HG02870 (cell line): ENCODE measurements around the gene ZDHHC1.

Source experiments
- ATAC-seq: cut with Tn5 transposase; IDR thresholded peaks from one replicate; pipeline ENCODE4 v1.9.1; 2021; ENCODE audit warnings: mild to moderate bottlenecking, moderate library complexity; ENCODE audit not compliant: unreplicated experiment

ZDHHC1 gene

GRCh38 chr16:67448580-67448979 is 32.3 kb upstream of the ZDHHC1 start:
- ATAC-seq, result no peak

- ATAC-seq, result no peak
Measured at GRCh38 chr16:67447508-67448076, 31.3 kb upstream of the ZDHHC1 start.

GRCh38 chr16:67446968-67447507 is 30.8 kb upstream of the ZDHHC1 start:
- no peak for ATAC-seq

- no peak for ATAC-seq
Measured at GRCh38 chr16:67445913-67446907, 29.9 kb upstream of the ZDHHC1 start.

GRCh38 chr16:67445441-67445912 is 29.2 kb upstream of the ZDHHC1 start:
- no peak for ATAC-seq

- ATAC-seq, result no peak
Measured at GRCh38 chr16:67445126-67445426, 28.8 kb upstream of the ZDHHC1 start.

- no peak for ATAC-seq
Measured at GRCh38 chr16:67444259-67445125, 28.2 kb upstream of the ZDHHC1 start.

- no peak for ATAC-seq
Measured at GRCh38 chr16:67443265-67443664, 27.0 kb upstream of the ZDHHC1 start.

GRCh38 chr16:67442581-67443255 is 26.4 kb upstream of the ZDHHC1 start:
- ATAC-seq, result no peak

- ATAC-seq, result no peak
Measured at GRCh38 chr16:67441907-67442306, 25.6 kb upstream of the ZDHHC1 start.

- ATAC-seq, result no peak
Measured at GRCh38 chr16:67441271-67441753, 25.0 kb upstream of the ZDHHC1 start.

- no peak for ATAC-seq
Measured at GRCh38 chr16:67438824-67439393, 22.6 kb upstream of the ZDHHC1 start.

GRCh38 chr16:67438098-67438791 is 22.0 kb upstream of the ZDHHC1 start:
- no peak for ATAC-seq

GRCh38 chr16:67437513-67437912 is 21.2 kb upstream of the ZDHHC1 start:
- no peak for ATAC-seq

GRCh38 chr16:67436640-67437193 is 20.4 kb upstream of the ZDHHC1 start:
- ATAC-seq, result no peak

GRCh38 chr16:67435758-67436164 is 19.5 kb upstream of the ZDHHC1 start:
- ATAC-seq, result no peak

GRCh38 chr16:67433131-67433719 is 16.9 kb upstream of the ZDHHC1 start:
- no peak for ATAC-seq

GRCh38 chr16:67432506-67432890 is 16.2 kb upstream of the ZDHHC1 start:
- no peak for ATAC-seq
